ENCODE data around the gene PGAP1. TPM values are rescaled to one million over a fixed set of nuclear protein-coding genes. Genes with fewer than 3 reads are reported as not detected.

PGAP1 gene
- total and polyA plus RNA-seq, 2 of the 8 experiments (the other 6 are each of a cell fraction or from before 2014, with no cell fraction given) = 8.3 to 24.1 TPM

- Histone ChIP-seq H3K4me2 (ENCODE audit: insufficient read depth in 1 of 2, low read depth in 2 of 2, low read length in 2 of 2) (no peak overlapping the region), H3K9me3 (ENCODE audit: insufficient read depth in 2 of 2, low read depth in 1 of 2, low read length in 1 of 2) (no peaks in the 10 kb centered on the region), H2BK5ac (ENCODE audit: low read depth, low read length) (no peak overlapping the region), H4K8ac (ENCODE audit: extremely low read depth, insufficient read depth, low read length) (no peak overlapping the region), H3K23ac (ENCODE audit: insufficient read length) (no peak overlapping the region), H3K79me1 (ENCODE audit: low read depth, low read length) (no peaks in the 10 kb centered on the region), H2BK15ac (ENCODE audit: low read length) (no peak overlapping the region), H3K18ac (ENCODE audit: extremely low read depth, low read length) (no peak overlapping the region), H2AK5ac (ENCODE audit: low read depth, low read length) (no peak overlapping the region), H2BK20ac (ENCODE audit: low read length) (no peak overlapping the region), H2BK120ac (replicated peaks; ENCODE audit: low read depth, low read length) (no peak overlapping the region), H4K20me1 (replicated peaks in 1 of 2; ENCODE audit: control insufficient read depth in 1 of 2, insufficient read depth in 2 of 2, low read length in 2 of 2) (no peaks in the 10 kb centered on the region), H3K56ac (replicated peaks; ENCODE audit: insufficient read length, low read depth, low read length) (no peak overlapping the region), H3K36me3 (ENCODE audit: control insufficient read depth in 2 of 4, insufficient read depth in 4 of 4, low read length in 3 of 4) (peaks cover 0 to 55% (median 10%) of the 10 kb centered on the region in 4 experiments; a peak in 5 of 8 replicates), H3K79me2 (ENCODE audit: control insufficient read depth in 1 of 2, insufficient read depth in 2 of 2, low read length in 2 of 2) (no peaks in the 10 kb centered on the region), H2BK12ac (ENCODE audit: low read depth, low read length) (no peak overlapping the region), H2AFZ (ENCODE audit: low read length) (no peak overlapping the region), H3K14ac (ENCODE audit: insufficient read length) (no peak overlapping the region), H4K91ac (replicated peaks; ENCODE audit: insufficient read length, low read length) (no peak overlapping the region), H3K9ac (replicated peaks in 1 of 4; ENCODE audit: extremely low read depth in 1 of 4, low read depth in 3 of 4, low read length in 3 of 4) (no peak overlapping the region), H3K4me1 (replicated peaks in 1 of 4; ENCODE audit: control insufficient read depth in 3 of 4, insufficient read depth in 4 of 4, low read length in 3 of 4) (no peaks in the 10 kb centered on the region), H3K23me2 (ENCODE audit: low read depth, low read length) (no peaks in the 10 kb centered on the region; the same call in 1 of the 2 replicates), H3K27ac (ENCODE audit: low read depth, low read length) (no peak overlapping the region), H3K27me3 (replicated peaks in 1 of 4; ENCODE audit: control insufficient read depth in 3 of 4, extremely low read depth in 1 of 4, insufficient read depth in 3 of 4, low read length in 3 of 4) (no peaks in the 10 kb centered on the region), H3K4ac (replicated peaks; ENCODE audit: insufficient read length, low read depth, low read length) (no peak overlapping the region), H3K4me3 (ENCODE audit: extremely low read depth in 1 of 4, insufficient read depth in 2 of 4, low read depth in 3 of 4, low read length in 4 of 4) (no peak overlapping the region), H4K5ac (ENCODE audit: insufficient read length, low read depth, low read length) (no peak overlapping the region)
- WGBS, 2 experiments (ENCODE audit: extremely low coverage in 1 of 2, insufficient coverage in 1 of 2, insufficient read length in 1 of 2, insufficient replicate concordance in 2 of 2, low coverage in 1 of 2, low lambda C conversion rate in 2 of 2, missing lambda C conversion rate in 1 of 2) = 86% methylated on average over 2 of the region's 2 CpGs; no CpG with 5 or more reads in 1 of the 2 experiments
- DNase-seq (ENCODE audit: low read depth in 1 of 2, low spot score in 2 of 2) (no peak), FAIRE-seq (no peak)
- ChIA-PET POLR2A (ENCODE audit: partially characterized antibody) (no interaction called here), CTCF (ENCODE audit: partially characterized antibody) (no interaction called here)
- TF ChIP-seq ATF3 (IDR thresholded peaks at IDR 0.05; ENCODE audit: insufficient read depth, low read depth, low read length) (no peak), TAF7 (optimal IDR thresholded peaks at IDR 0.05; ENCODE audit: borderline replicate concordance, low read depth, low read length) (no peak), MAX (IDR thresholded peaks at IDR 0.05) (no peak), TAF1 (IDR thresholded peaks at IDR 0.05; ENCODE audit: low read depth, low read length) (no peak), ZNF274 (IDR thresholded peaks at IDR 0.05; ENCODE audit: borderline replicate concordance, extremely low read depth, low read length) (no peak), E2F6 (IDR thresholded peaks at IDR 0.05) (no peak), HDAC2 (IDR thresholded peaks at IDR 0.05; ENCODE audit: borderline replicate concordance in 1 of 2, low read depth in 2 of 2, low read length in 2 of 2) (no peak), YY1 (IDR thresholded peaks at IDR 0.05; ENCODE audit: low read depth, low read length) (no peak), NRF1 (IDR thresholded peaks at IDR 0.05; ENCODE audit: low read depth, low read length) (no peak), CREB1 (IDR thresholded peaks at IDR 0.05) (no peak), JUN (IDR thresholded peaks at IDR 0.05; ENCODE audit: low read depth, low read length) (no peak), FOSL1 (IDR thresholded peaks at IDR 0.05; ENCODE audit: insufficient read depth, low read depth, low read length) (no peak), CHD1 (IDR thresholded peaks at IDR 0.05; ENCODE audit: low read depth, low read length) (no peak), BACH1 (IDR thresholded peaks at IDR 0.05; ENCODE audit: low read length) (no peak)
Observed at GRCh38 chr2:196884368-196884767, 42.1 kb downstream of the PGAP1 start.

All from H1 (cell line).